IPS DF 6.9 (cell line): ENCODE results near the gene ATF6.

ENCODE experiments used
- DNase-seq: peaks from one replicate; pipeline ENCODE4 v3.0.0-alpha.2; 2013; ENCODE audit warnings: low read depth, low spot score
- H3K27ac ChIP-seq: one replicate; pipeline ENCODE4 v1.5.1; 2013; ENCODE audit warnings: low read length, control low read depth
- H3K27me3 ChIP-seq: 2 replicates; pipeline ENCODE4 v1.6.1; 2013; ENCODE audit warnings: mild to moderate bottlenecking, low read length; ENCODE audit not compliant: control insufficient read depth, insufficient read depth
- H3K36me3 ChIP-seq: 2 replicates; pipeline ENCODE4 v1.6.1; 2013; ENCODE audit warnings: low read length; ENCODE audit not compliant: control insufficient read depth, insufficient read depth
- H3K4me1 ChIP-seq: 2 replicates; pipeline ENCODE4 v1.6.1; 2013; ENCODE audit warnings: low read length; ENCODE audit not compliant: control insufficient read depth, insufficient read depth
- H3K4me3 ChIP-seq: 2 replicates; pipeline ENCODE4 v1.5.1; 2013; ENCODE audit warnings: mild to moderate bottlenecking, low read length
- H3K9me3 ChIP-seq: 2 replicates; pipeline ENCODE4 v1.6.1; 2013; ENCODE audit warnings: low read length, inconsistent platforms; ENCODE audit not compliant: control insufficient read depth, insufficient read depth
- WGBS: extraction: QIAGEN DNeasy Blood & Tissue Kit; methylation state at CpG from one replicate; pipeline ENCODE4 v1.1.7; 2013; ENCODE audit warnings: mixed read lengths, missing lambda C conversion rate; ENCODE audit not compliant: insufficient read length, insufficient coverage; 5-methylcytosine and 5-hydroxymethylcytosine counted together

ATF6 gene

DNA sequence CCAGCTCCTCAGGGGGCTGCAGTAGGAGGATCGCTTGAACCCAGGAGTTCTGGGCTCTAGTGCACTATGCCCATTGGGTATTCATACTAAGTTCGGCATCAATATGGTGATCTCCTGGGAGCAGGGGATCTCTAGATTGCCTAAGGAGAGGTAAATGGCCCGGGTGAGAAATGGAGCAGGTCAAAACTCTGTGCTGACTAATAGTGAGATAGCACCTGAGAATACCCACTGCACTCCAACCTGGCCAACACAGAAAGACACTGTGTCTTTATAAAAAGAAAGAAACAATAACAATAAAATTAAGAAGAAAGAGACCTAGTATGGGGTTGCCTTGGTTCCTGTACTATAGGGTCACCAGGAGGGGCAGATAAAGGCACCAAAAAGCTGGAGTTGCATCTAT, 30.3 kb upstream of the ATF6 start:
- WGBS, result no CpG with 5 or more reads among the region's 3 CpGs
- Histone ChIP-seq H3K36me3 (no peaks in the 10 kb centered on the region), H3K9me3 (no peaks in the 10 kb centered on the region), H3K4me1 (peaks cover 1% of the 10 kb centered on the region; the same call in 1 of the 2 replicates), H3K27me3 (no peaks in the 10 kb centered on the region), H3K4me3 (no peak overlapping the region), H3K27ac (no peak overlapping the region)
- no peak for DNase-seq

DNA sequence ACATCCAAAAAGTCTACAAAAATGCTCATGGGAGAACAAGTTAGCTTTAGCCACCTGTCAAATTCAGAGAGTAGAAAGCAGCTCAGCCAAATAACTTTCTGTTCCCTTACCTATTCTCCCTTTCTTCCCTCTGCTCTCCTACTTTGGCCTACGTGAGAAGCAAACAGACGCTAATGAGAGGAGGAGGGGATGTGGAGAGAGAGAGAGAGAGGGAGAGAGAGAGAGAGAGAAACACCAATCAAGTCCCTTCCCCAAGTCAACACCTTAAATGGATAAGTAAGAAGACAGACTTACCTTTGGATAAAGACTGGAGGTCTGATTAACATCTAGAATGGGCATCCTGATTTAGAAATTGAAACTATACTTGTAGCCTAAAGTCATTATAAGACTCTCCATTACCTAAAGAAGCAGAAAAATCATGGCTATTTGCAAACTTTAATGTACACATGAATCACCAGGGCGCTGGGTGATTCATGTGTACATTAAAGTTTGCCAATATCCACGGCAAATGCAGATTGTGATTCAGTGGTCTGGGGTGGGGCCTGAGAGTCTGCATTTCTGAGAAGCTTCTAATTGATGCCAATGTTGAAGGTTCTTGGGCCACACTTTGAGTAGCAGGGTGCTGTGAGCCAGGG, 29.7 kb upstream of the ATF6 start:
- no peaks in the 10 kb centered on the region for H3K36me3 ChIP-seq
- no CpG with 5 or more reads among the region's 4 CpGs for WGBS
- H3K4me3 ChIP-seq, result no peak overlapping the region
- no peak for DNase-seq
- peaks cover 1% of the 10 kb centered on the region; the same call in 1 of the 2 replicates for H3K4me1 ChIP-seq
- no peak overlapping the region for H3K27ac ChIP-seq
- H3K27me3 ChIP-seq, result no peaks in the 10 kb centered on the region
- H3K9me3 ChIP-seq, result no peaks in the 10 kb centered on the region

DNA sequence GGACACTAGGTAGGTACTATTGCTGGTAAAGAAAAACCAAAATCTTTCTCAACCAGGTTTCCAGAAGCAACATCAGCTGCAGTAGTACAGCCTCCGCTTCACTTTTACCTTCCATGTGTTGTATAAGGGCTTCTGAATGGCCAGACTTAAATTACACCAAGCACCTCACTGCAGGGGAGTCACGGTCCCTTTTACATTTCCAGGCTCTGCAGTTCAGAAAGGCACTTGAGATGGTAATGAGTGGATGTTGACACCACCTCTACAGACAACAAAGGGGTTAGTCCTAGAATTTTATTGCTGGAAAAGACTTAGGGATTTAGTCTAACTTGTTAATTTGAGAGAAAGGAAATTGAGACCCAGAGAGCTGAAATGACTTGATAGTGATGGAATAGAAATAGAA, 28.5 kb upstream of the ATF6 start:
- no peak overlapping the region for H3K4me3 ChIP-seq
- H3K27me3 ChIP-seq, result no peaks in the 10 kb centered on the region
- no CpG with 5 or more reads among the region's 2 CpGs for WGBS
- H3K4me1 ChIP-seq, result peaks cover 1% of the 10 kb centered on the region; the same call in 1 of the 2 replicates
- no peak for DNase-seq
- no peaks in the 10 kb centered on the region for H3K9me3 ChIP-seq
- H3K36me3 ChIP-seq, result no peaks in the 10 kb centered on the region
- no peak overlapping the region for H3K27ac ChIP-seq

DNA sequence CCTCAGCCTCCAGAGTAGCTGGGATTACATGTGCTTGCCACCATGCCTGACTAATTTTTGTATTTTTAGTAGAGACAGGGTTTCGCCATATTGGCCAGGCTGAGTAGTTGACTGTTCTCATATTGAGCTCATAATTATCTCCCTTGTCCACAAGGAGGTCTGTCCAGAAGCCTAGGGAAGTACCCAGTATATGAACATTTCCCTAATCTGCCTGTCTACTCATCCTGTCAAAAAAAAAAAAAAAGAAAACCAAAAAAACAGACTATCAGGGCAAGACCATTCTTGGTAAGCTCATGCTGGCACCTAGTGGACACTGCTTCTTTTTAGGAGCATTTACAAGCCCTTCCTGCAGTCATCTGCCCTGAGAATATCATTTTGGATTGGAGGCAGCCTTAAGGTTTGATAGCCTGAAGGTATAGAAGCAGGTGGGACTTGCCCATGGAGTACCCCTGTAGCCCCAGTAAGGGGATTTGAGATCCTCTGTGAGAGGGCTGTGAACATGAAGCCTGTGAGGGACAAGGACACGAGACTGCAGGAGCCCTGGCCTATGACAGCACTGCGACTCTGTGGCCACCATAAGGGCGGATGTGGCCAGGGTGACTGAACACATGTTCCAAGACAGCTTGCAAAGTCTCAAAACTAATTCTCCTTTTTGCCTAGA, 27.4 kb upstream of the ATF6 start:
- WGBS, result no CpG with 5 or more reads among the region's 4 CpGs
- H3K9me3 ChIP-seq, result no peaks in the 10 kb centered on the region
- no peaks in the 10 kb centered on the region for H3K36me3 ChIP-seq
- H3K4me1 ChIP-seq, result peaks cover 1% of the 10 kb centered on the region; the same call in 1 of the 2 replicates
- H3K27ac ChIP-seq, result no peak overlapping the region
- no peaks in the 10 kb centered on the region for H3K27me3 ChIP-seq
- H3K4me3 ChIP-seq, result no peak overlapping the region
- no peak for DNase-seq

DNA sequence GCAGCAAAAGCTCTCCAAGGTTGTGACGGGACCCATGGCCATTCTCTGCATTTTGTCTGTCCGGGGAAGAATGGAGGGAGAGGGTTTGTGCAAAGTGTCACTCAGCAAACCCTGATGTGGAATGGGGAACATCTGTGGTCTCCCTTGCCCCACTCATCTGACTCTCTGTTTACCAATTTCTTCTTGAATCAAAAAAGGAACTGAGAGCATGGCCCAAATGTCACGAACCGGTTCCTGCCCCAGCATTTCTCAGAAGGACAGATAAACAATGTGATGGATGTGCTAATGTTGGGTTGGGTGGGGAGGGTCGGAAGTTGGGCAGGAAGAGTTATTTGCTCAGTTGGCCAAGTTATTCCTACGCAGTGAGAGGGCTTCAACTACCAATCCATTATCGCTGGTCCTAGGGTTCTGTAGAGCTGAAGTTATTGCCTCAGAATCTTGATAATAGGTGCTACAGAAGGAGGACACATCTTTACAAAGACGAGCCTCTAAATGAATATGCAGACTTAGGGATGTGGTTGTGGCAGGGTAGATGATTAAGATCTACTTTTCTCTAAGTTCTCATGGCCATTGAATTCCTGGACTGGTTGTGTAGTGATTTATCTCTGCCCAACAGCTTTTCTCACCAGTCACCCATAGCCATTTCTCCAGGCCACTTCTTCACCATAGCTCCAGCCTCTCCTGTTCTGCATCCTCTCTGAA, 26.1 kb upstream of the ATF6 start:
- Histone ChIP-seq H3K4me1 (peaks cover 1% of the 10 kb centered on the region; the same call in 1 of the 2 replicates), H3K4me3 (no peak overlapping the region), H3K27me3 (no peaks in the 10 kb centered on the region), H3K36me3 (no peaks in the 10 kb centered on the region), H3K27ac (no peak overlapping the region), H3K9me3 (no peaks in the 10 kb centered on the region)
- WGBS, result no CpG with 5 or more reads among the region's 8 CpGs
- no peak for DNase-seq

DNA sequence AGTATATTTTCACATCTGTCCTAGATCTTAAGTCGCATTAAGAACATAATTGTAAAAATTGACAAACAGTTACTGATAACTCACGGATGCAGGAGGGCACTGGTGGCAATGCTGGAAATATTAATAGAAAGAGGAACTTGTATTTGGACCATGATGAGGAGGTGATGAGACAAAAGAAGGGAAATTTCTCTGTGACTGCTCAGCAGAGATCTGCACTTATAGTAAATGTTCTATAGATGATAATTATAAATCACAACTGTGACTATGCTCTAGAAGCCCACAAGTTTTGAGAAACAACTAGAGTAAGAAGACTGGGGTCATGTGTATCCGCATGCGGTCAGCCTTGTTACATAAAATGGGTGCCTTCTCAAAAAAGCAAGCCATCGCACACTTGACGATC, 25.2 kb upstream of the ATF6 start:
- no peak for DNase-seq
- no peaks in the 10 kb centered on the region for H3K27me3 ChIP-seq
- H3K9me3 ChIP-seq, result no peaks in the 10 kb centered on the region
- H3K36me3 ChIP-seq, result no peaks in the 10 kb centered on the region
- no peak overlapping the region for H3K27ac ChIP-seq
- no peak overlapping the region for H3K4me3 ChIP-seq
- no CpG with 5 or more reads among the region's 6 CpGs for WGBS
- H3K4me1 ChIP-seq, result peaks cover 1% of the 10 kb centered on the region; the same call in 1 of the 2 replicates

DNA sequence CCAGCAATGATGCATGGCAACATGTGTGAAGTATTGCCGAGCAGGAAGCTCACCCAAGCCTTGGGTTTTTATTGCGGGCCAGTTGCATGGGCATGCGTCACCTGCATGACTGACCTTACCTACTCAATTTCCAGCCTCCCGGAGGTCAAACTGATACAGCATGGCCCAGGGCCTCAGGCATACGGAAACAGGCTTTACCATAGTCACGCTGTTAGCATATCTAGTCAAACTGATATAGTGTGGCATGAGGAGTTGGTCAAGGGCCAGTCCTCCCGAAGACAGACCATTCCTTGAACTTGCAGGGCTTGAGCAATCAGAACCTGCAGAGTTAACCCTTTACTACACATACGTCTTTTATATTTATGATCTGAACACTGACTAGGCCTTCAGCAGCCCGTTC, 22.9 kb upstream of the ATF6 start:
- DNase-seq, result no peak
- Histone ChIP-seq H3K36me3 (no peaks in the 10 kb centered on the region), H3K4me3 (no peak overlapping the region), H3K27ac (no peak overlapping the region), H3K9me3 (no peaks in the 10 kb centered on the region), H3K4me1 (no peaks in the 10 kb centered on the region), H3K27me3 (no peaks in the 10 kb centered on the region)
- WGBS, result no CpG with 5 or more reads among the region's 9 CpGs

DNA sequence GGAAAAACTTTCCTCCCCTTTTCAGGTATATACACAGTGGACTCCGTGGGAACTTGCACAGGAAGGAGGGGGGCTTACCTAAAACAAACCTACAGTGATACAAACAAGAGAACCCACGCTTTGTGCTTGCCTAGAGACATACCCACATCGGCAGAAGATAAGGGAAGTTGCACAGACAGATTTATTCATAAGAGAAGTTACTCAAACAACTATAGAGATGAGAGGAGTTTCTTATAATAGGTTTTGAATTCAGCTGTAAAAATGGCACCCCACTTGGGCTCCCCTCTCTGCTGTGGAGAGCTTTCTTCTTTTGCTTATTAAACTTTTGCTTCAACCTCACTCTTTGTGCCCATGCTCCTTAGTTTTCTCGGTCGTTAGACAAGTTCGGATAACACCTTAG, 18.3 kb upstream of the ATF6 start:
- H3K27ac ChIP-seq, result no peak overlapping the region
- H3K4me1 ChIP-seq, result no peaks in the 10 kb centered on the region
- WGBS, result no CpG with 5 or more reads among the region's 6 CpGs
- no peaks in the 10 kb centered on the region for H3K9me3 ChIP-seq
- no peaks in the 10 kb centered on the region for H3K36me3 ChIP-seq
- no peak for DNase-seq
- no peak overlapping the region for H3K4me3 ChIP-seq
- H3K27me3 ChIP-seq, result no peaks in the 10 kb centered on the region

DNA sequence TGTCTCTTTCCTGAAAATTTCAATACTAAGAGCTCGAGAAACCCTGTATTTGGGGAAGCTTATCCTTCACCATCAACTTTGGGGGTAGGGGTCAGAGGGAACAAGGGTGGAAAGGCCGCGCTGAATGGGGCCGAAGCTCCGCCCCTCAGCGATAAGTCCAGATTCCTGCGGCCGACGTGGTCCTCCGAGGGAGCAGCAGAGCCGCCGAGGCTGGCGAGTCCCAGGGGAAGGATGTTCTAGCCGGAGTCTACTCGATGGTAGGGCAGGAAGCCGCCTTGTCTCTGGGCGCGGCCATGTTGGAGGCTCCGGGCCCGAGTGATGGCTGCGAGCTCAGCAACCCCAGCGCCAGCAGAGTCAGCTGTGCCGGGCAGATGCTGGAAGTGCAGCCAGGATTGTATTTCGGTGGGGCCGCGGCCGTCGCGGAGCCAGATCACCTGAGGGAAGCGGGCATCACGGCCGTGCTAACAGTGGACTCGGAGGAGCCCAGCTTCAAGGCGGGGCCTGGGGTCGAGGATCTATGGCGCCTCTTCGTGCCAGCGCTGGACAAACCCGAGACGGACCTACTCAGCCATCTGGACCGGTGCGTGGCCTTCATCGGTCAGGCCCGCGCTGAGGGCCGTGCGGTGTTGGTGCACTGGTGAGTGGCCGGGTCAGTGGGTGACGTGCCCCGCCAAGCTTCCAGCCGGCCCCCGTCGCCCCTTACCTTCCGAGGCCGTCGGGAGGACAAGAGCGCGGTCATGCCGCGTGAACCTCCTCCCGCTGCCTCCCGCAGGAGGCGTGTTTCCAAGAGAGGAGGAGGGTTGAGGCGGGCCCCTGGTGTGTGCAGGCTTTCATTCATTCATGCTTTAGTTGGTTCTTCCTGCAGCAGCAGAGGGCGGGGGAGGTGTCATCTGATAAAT, 16.4 kb upstream of the ATF6 start, which contains the start of gene DUSP12:
TSS of gene DUSP12 (plus strand) at position 278 of the 899 bp plus-strand sequence. CDS start at position 294, 16 bp downstream.
- WGBS, result no CpG with 5 or more reads among the region's 65 CpGs
- no peaks in the 10 kb centered on the region for H3K9me3 ChIP-seq
- peak; percentile 91 for DNase-seq
- H3K27me3 ChIP-seq, result no peaks in the 10 kb centered on the region
- no peak within 1 kb of the TSS for H3K27ac ChIP-seq
- H3K36me3 ChIP-seq, result peaks cover 2% of the 10 kb centered on the region; the same call in 1 of the 2 replicates
- H3K4me3 ChIP-seq, result peak within 1 kb of the TSS; percentile 98
- no peaks in the 10 kb centered on the region for H3K4me1 ChIP-seq
